DND-41 (cell line): Measurements from ENCODE around the gene ATP6V0A1.

ENCODE experiments used
- CTCF ChIP-seq: IDR thresholded peaks from 2 replicates; pipeline ENCODE4 v1.5.1; 2012; ENCODE audit warnings: borderline replicate concordance, low read length, moderate library complexity, mild to moderate bottlenecking; ENCODE audit not compliant: poor library complexity, severe bottlenecking; ENCODE audit errors: extremely low read depth
- EZH2 ChIP-seq: IDR thresholded peaks from 3 replicates; pipeline ENCODE4 v1.6.1; 2012; ENCODE audit warnings: borderline replicate concordance, low read depth, mild to moderate bottlenecking, moderate library complexity, low read length, inconsistent platforms; ENCODE audit not compliant: severe bottlenecking

- no peak for TF ChIP-seq CTCF
- TF ChIP-seq EZH2: no peak
Measured at GRCh38 chr17:42561897-42562387, 103.3 kb downstream of the ATP6V0A1 start, which contains the start of gene COASY.
